CD14-positive monocyte (primary cell): Measurements from ENCODE around the gene CUX1. TPM values are rescaled to one million over a fixed set of nuclear protein-coding genes. Genes with fewer than 3 reads are reported as not detected.

ENCODE experiments used
- DNase-seq, 3 donors: peaks; one replicate each; pipeline ENCODE4 v3.0.0-alpha.2; 2011 to 2022
- H2AFZ ChIP-seq: 2 replicates; pipeline ENCODE4 v1.6.0; 2012; ENCODE audit warnings: mild to moderate bottlenecking, low read depth, low read length, inconsistent platforms; ENCODE audit not compliant: insufficient read depth, poor library complexity, severe bottlenecking
- H3K27ac ChIP-seq, 2 donors: 1 replicate in 1 of 2; 2 replicates in 1 of 2; pipeline ENCODE4 v1.5.1; 2012 to 2013; ENCODE audit warnings: low read length in 2 of 2, control low read depth in 1 of 2, inconsistent platforms in 1 of 2, low read depth in 1 of 2, mild to moderate bottlenecking in 1 of 2
- H3K27me3 ChIP-seq, 2 donors: one replicate each; pipeline versions ENCODE4 v1.6.0 to v1.6.1; 2011 to 2013; ENCODE audit warnings: low read length in 2 of 2; ENCODE audit not compliant: control insufficient read depth in 2 of 2, insufficient read depth in 2 of 2
- H3K36me3 ChIP-seq, 2 donors: replicated peaks in 1 of 2; 1 replicate in 1 of 2; 2 replicates in 1 of 2; pipeline versions ENCODE4 v1.5.1 to v1.6.1; 2012 to 2013; ENCODE audit warnings: low read length in 2 of 2, control low read depth in 1 of 2, inconsistent platforms in 1 of 2, mild to moderate bottlenecking in 1 of 2; ENCODE audit not compliant: insufficient read depth in 2 of 2, control insufficient read depth in 1 of 2
- H3K4me1 ChIP-seq, 2 donors: 1 replicate in 1 of 2; 2 replicates in 1 of 2; pipeline versions ENCODE4 v1.5.1 to v1.6.1; 2012 to 2013; ENCODE audit warnings: low read length in 2 of 2, control low read depth in 1 of 2, inconsistent platforms in 1 of 2, mild to moderate bottlenecking in 1 of 2, moderate library complexity in 1 of 2; ENCODE audit not compliant: insufficient read depth in 2 of 2, control insufficient read depth in 1 of 2
- H3K4me2 ChIP-seq: replicated peaks from 2 replicates; pipeline ENCODE3; 2012; ENCODE audit warnings: low read length, moderate library complexity, mild to moderate bottlenecking; ENCODE audit not compliant: poor library complexity, severe bottlenecking; ENCODE audit errors: extremely low read depth
- H3K4me3 ChIP-seq, 3 experiments: fragments of 200-600 bp in 1 of 3; sonication (generic) in 1 of 3; replicated peaks in 1 of 3; 1 replicate in 2 of 3; 2 replicates in 1 of 3; pipeline ENCODE4 v1.5.1; 2011 to 2013; ENCODE audit warnings: low read length in 3 of 3, mild to moderate bottlenecking in 3 of 3, control low read depth in 2 of 3, low read depth in 2 of 3, inconsistent platforms in 1 of 3, moderate library complexity in 1 of 3
- H3K79me2 ChIP-seq: 2 replicates; pipeline ENCODE4 v1.6.0; 2012; ENCODE audit warnings: mild to moderate bottlenecking, control low read depth, inconsistent platforms, low read length, moderate library complexity; ENCODE audit not compliant: insufficient read depth
- H3K9ac ChIP-seq: 2 replicates; pipeline ENCODE4 v1.6.0; 2017; ENCODE audit warnings: low read length, mild to moderate bottlenecking; ENCODE audit not compliant: insufficient read depth, poor library complexity, severe bottlenecking
- H3K9me3 ChIP-seq, 2 donors: replicated peaks in 1 of 2; 1 replicate in 1 of 2; 2 replicates in 1 of 2; pipeline versions ENCODE4 v1.5.1 to v1.6.1; 2012 to 2013; ENCODE audit warnings: low read length in 2 of 2, control low read depth in 1 of 2; ENCODE audit not compliant: control insufficient read depth in 1 of 2, insufficient read depth in 1 of 2
- H4K20me1 ChIP-seq: 2 replicates; pipeline ENCODE4 v1.6.0; 2012; ENCODE audit warnings: mild to moderate bottlenecking, low read length, control low read depth, moderate library complexity; ENCODE audit not compliant: insufficient read depth
- H3K27ac Mint-ChIP-seq, 7 donors: one replicate each; pipeline ENCODE4 v1.8.0; 2020; ENCODE audit warnings: mild to moderate bottlenecking in 7 of 7, mixed read lengths in 7 of 7, moderate library complexity in 6 of 7, inconsistent platforms in 2 of 7
- H3K27me3 Mint-ChIP-seq, 3 donors: one replicate each; pipeline ENCODE4 v1.8.0; 2021 to 2022; ENCODE audit warnings: low read depth in 3 of 3, mild to moderate bottlenecking in 3 of 3, mixed read lengths in 3 of 3, moderate library complexity in 3 of 3, inconsistent platforms in 1 of 3
- H3K36me3 Mint-ChIP-seq, 2 donors: one replicate each; pipeline ENCODE4 v1.8.0; 2020; ENCODE audit warnings: mixed read lengths in 2 of 2, inconsistent platforms in 1 of 2, mild to moderate bottlenecking in 1 of 2
- H3K4me1 Mint-ChIP-seq: one replicate; pipeline ENCODE4 v1.8.0; 2020; ENCODE audit warnings: mild to moderate bottlenecking, mixed read lengths
- H3K4me3 Mint-ChIP-seq, 2 donors: one replicate each; pipeline ENCODE4 v1.8.0; 2020; ENCODE audit warnings: mild to moderate bottlenecking in 2 of 2, mixed read lengths in 2 of 2, moderate library complexity in 1 of 2
- H3K9me3 Mint-ChIP-seq, 7 donors: one replicate each; pipeline ENCODE4 v1.8.0; 2020 to 2022; ENCODE audit warnings: mixed read lengths in 7 of 7, mild to moderate bottlenecking in 6 of 7, moderate library complexity in 6 of 7, inconsistent platforms in 2 of 7
- CTCF ChIP-seq: fragments of 200-600 bp; IDR thresholded peaks from one replicate; pipeline ENCODE4 v1.8.0; 2022; ENCODE audit warnings: antibody characterized with exemption, mild to moderate bottlenecking
- WGBS: methylation state at CpG from one replicate; pipeline ENCODE4 v1.1.5; 2013; ENCODE audit warnings: missing lambda C conversion rate; ENCODE audit not compliant: insufficient coverage; 5-methylcytosine and 5-hydroxymethylcytosine counted together
- intact Hi-C, 2 donors: fragments of 100-400 bp; cut with micrococcal nuclease; formaldehyde crosslinking; loops; one replicate each; pipeline versions ENCODE4 v1.15.0 to v1.15.1; 2023
- polyA plus RNA-seq, 3 donors: library from polyadenylated mRNA; depleted of rRNA in 1 of 3; unstranded in 2 of 3; stranded (reverse) in 1 of 3; fragments of 300-500 nt in 2 of 3; fragments of >200 nt in 1 of 3; fragmentation: Illumina TruSeq in 2 of 3; gene quantifications; 1 replicate in 2 of 3; 2 replicates in 1 of 3; pipeline ENCODE4 v1.2.3, GENCODE V29; 2012 to 2021

CUX1 gene
- polyA plus RNA-seq, 3 donors: 17.6 to 38.0 (median 28.0) TPM

GRCh38 chr7:101932083-101932482 is 114.7 kb downstream of the CUX1 start:
- H3K79me2 ChIP-seq: peaks cover 97% of the 10 kb centered on the region
- H3K4me2 ChIP-seq: no peak overlapping the region
- peaks cover 98% of the 10 kb centered on the region for H4K20me1 ChIP-seq
- Mint-ChIP-seq H3K4me3 (no peak overlapping the region), H3K4me1 (peaks cover 14% of the 10 kb centered on the region), H3K36me3 (peaks cover 19 to 38% of the 10 kb centered on the region in 2 donors), H3K27ac (no peak overlapping the region), H3K9me3 (no peaks in the 10 kb centered on the region), H3K27me3 (peaks cover 0 to 2% (median 0%) of the 10 kb centered on the region in 3 donors)
- peaks cover 4 to 27% of the 10 kb centered on the region in 2 donors for H3K36me3 ChIP-seq
- H3K9me3 ChIP-seq: no peaks in the 10 kb centered on the region
- intact Hi-C loops: no loop called here
- H3K4me1 ChIP-seq: no peaks in the 10 kb centered on the region
- no peak overlapping the region for H2AFZ ChIP-seq
- no peak overlapping the region for H3K4me3 ChIP-seq
- no peak overlapping the region for H3K9ac ChIP-seq
- no peak for TF ChIP-seq CTCF
- H3K27me3 ChIP-seq: no peaks in the 10 kb centered on the region
- 97% methylated on average over 14 of the region's 14 CpGs for WGBS
- H3K27ac ChIP-seq: no peak overlapping the region
- DNase-seq: no peak

GRCh38 chr7:101933028-101933427 is 115.6 kb downstream of the CUX1 start:
- no peak overlapping the region for H3K9ac ChIP-seq

More at GRCh38 chr7:101933028-101933427, 115.6 kb downstream of the CUX1 start:
- intact Hi-C loops: no loop called here
- H3K36me3 ChIP-seq: peaks cover 4 to 27% of the 10 kb centered on the region in 2 donors
- H3K9me3 Mint-ChIP-seq: no peaks in the 10 kb centered on the region
- H3K4me1 ChIP-seq: no peaks in the 10 kb centered on the region
- peaks cover 98% of the 10 kb centered on the region for H4K20me1 ChIP-seq
- H3K9me3 ChIP-seq: no peaks in the 10 kb centered on the region
- H2AFZ ChIP-seq: no peak overlapping the region
- H3K36me3 Mint-ChIP-seq: peaks cover 20 to 40% of the 10 kb centered on the region in 2 donors
- no peak overlapping the region for H3K4me3 Mint-ChIP-seq
- H3K27ac Mint-ChIP-seq: peak overlapping the region in 1 of 7 donors; percentile 21
- no peak for DNase-seq
- no peak overlapping the region for H3K4me2 ChIP-seq
- no peak overlapping the region for H3K27ac ChIP-seq
- H3K79me2 ChIP-seq: peaks cover 96% of the 10 kb centered on the region
- H3K27me3 Mint-ChIP-seq: peaks cover 0 to 4% (median 0%) of the 10 kb centered on the region in 3 donors
- H3K27me3 ChIP-seq: no peaks in the 10 kb centered on the region
- H3K4me1 Mint-ChIP-seq: peaks cover 4% of the 10 kb centered on the region
- WGBS: no CpG with 5 or more reads among the region's 4 CpGs
- no peak for TF ChIP-seq CTCF
- no peak overlapping the region for H3K4me3 ChIP-seq
